GF-D8 (cell line): ENCODE measurements around the gene PPP6C.
A peak's percentile ranks its signal among the peaks of the same experiment; 100 is the strongest.
"Not testable (repeated sequence)": the region's sequence is repeated elsewhere in the genome, so short reads cannot be mapped to it uniquely, and the experiment has no call there.

Source experiments
- DNase-seq: peaks from one replicate; lab custom pipeline; 2025; lab: John Stamatoyannopoulos, UW

The PPP6C gene

DNA sequence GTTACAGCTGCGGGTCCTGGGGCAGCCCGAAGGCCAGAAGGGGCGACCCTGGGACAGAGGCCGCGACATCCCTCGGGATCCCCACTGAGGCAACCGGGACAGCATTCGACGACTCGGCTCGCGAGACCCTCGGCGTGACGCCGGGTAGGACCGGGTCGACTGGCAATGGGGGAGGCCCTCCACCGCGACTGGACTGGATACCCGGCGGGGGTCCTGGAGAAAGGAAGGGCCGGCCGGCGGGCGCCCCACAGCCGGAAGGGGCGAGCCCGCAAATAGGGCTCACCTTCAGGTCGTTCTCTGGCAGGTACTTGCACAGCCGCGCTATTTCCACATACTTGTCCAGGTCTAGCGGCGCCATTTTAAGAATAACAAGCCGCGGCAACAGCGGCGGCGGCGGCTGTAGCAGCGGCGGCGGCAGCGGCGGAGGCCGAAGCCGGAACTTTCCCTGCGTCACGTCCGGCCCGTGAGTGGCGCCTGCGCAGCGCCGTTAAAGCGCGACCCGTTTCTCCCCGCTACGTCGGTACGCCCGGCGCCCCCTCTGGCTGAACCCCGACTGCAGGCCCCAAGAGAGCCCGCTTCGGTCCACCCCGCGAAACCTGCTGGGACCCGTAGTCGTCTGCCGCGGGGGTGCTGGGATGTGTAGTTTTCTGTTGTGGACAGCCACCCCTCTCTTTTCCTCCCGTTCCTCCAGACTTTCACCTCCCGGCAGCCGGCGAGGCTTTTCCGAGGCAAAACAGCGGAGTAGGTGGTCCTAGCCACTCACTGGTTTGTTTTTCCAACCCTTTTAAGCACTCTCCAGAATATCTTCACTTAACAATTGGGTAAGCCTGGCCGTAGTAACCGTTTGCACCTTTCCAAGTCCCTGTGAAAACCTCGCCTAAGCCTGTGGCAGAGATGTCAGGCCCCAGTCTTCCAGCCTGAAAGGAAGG is at the start of gene PPP6C:
TSS of gene PPP6C (minus strand) at position 443 of the 929 bp plus-strand sequence. CDS start at position 358, 85 bp downstream.
- DNase-seq = peak; percentile 90

DNA sequence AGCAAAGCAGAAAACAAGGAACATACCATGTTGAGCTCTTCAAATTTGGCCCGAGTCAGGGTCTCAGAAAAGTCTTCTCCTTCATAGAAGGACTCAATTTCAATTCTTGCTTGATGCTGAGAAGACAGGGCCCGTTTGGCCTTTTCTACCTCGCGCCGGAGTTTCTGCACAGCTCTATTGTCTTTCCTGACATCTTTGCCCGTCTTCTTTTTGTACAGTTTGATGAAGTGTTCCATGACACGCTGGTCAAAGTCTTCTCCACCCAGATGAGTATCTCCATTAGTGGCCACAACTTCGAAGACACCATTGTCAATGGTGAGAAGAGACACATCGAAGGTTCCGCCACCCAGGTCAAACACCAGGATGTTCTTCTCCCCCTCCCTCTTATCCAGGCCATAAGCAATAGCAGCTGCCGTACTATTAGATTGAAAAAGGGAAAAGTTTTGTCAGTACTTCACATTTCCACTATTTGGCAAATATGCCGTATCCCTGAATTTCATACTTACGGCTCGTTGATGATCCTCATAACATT is 49.4 kb upstream of the PPP6C start:
- DNase-seq = no peak

GRCh38 chr9:125238127-125238914 is 48.7 kb upstream of the PPP6C start:
- DNase-seq = no peak

- not testable (repeated sequence) for DNase-seq
These were observed 47.0 kb upstream of the PPP6C start for GRCh38 chr9:125236520-125237159.

DNA sequence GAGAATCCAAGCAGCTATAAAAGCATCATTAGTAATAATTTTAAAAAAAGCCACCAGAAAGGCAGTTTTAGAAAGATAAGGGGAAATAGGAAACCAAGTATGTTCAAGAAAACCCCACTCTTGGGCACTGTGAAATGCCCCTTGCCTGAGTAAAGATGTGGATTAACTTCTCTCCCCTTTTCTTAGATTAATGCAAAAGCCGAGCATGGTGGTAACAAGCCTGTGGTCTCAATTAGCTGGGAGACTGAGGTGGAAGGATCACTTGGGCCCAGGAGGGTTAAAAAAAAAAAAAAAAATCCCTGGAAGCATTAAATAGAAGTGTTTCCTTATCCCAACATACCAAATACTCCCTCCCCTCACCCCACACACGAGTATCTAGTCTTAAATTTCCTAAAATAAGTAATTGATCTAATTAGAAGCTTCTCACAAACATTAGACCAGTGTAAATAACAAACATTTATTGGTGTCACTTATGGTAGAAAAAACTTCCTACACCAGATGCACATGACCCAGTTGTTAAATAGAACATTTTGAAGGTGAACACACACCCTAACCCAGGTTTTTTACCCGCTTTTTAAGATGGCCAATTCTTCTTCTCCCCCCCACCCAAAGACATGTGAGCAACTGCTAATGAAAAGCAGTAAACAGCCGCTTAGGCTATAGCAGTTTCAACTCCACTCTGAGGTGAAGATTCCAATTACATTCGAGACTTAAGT is 46.4 kb upstream of the PPP6C start:
- DNase-seq = no peak

GRCh38 chr9:125234099-125234498 is 44.5 kb upstream of the PPP6C start:
- DNase-seq = not testable (repeated sequence)

GRCh38 chr9:125233678-125234077 is 44.1 kb upstream of the PPP6C start:
- no peak for DNase-seq

DNA sequence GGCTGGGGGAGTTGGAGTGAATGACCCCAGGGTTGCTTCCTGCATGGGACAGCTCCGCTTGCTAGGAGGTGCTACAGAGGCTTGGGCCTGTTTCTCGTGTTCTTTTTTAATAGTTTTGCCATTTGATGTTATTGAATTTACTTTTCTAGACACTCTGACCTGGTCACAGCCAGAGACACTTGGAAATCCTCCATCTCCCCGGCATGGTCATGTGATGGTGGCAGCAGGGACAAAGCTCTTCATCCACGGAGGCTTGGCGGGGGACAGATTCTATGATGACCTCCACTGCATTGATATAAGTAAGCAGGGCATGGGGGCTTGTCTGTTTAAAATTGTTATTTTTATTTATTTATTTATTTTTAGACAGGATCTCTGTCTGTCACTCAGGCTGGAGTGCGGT is 38.2 kb upstream of the PPP6C start:
- DNase-seq = no peak

DNA sequence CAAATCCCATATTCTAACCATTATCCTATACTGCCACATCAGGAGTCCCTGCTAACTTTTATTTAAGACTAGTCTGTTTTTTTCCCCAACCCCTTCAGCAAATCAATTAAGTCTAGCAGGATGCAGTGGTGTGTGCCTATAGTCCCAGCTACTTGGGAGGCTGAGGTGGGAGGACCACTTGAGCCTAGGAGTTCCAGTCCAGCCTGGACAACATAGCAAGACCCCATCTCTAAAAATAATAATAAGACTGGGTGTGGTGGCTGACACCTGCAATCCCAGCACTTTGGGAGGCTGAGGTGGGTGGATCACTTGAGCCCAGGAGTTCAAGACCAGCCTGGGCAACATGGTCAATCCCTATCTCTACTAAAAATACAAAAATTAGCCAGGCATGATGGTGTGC is 35.3 kb upstream of the PPP6C start:
- DNase-seq = not testable (repeated sequence)

DNA sequence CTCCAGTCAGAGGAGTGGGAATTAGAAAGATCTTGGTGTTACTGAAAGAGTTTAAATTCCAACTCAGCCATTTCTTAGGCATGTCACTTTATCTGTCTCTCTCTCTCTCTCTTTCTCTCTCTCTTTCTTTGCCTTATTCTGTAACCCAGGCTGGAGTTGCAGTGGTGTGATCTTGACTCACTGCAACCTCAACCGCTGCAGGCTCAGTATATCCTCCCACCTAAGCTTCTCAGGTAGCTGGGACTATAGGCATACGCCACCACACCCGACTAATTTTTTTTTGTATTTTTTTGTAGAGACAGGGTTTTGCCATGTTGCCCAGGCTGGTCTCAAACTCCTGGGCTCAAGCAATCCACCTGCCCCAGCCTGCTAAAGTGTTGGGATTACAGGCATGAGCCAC is 29.0 kb upstream of the PPP6C start:
- DNase-seq = no peak

DNA sequence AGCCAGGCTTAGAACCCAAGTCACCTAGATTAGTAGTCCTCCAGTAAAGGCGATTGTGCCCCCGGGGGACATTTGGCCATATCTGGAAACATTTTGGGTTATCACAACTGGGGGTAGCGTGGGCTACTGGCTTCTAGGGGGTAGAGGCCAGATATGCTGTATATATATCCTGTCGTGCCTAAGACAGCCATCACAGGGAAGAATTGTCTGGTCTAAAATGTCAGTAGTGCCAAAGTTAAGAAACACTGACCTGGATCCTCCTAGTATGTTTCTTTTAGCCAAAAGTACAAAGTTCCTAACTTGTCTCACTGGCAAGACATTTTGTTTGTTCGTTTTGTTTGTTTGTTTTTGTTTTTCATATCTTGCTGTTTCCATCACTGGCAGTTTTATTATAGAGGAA is 24.6 kb upstream of the PPP6C start:
- DNase-seq = no peak

- no peak for DNase-seq
These were observed 14.9 kb upstream of the PPP6C start for GRCh38 chr9:125204477-125204876.

DNA sequence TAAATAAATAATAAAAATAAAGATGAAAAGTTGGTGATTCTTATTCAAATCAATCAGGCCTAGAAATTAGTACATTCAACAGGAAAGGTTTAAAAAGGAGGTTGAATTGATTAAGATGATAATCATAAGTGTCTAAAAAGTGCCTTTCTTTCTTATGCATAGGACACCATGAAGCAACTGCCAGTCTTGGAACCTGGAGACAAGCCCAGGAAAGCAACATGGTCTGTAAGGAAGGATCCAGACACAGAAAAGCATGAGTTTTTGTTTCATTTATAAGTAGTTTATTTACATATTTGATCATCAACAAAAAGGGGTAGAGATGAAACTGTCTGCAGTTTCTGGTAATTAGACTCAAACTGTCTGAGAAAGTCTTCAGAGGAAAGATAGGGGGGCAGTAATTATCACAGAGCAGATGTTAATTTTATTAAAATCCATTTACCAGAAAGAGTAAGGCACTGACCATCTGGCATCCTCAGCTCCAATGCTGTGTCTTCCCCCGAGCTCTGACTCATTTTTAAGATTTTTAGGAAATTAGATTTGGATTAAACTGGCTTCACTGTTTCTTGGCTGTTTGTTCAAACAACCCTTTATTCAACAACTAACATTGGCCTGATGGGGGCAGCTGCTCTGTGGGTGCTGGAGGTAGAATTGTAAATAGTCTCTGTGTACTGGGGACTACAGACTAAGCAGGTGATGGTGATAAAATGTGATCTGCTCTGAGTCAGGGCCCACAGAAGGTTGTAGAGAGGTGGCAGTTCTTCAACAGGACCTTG is 13.4 kb upstream of the PPP6C start:
- DNase-seq = no peak

DNA sequence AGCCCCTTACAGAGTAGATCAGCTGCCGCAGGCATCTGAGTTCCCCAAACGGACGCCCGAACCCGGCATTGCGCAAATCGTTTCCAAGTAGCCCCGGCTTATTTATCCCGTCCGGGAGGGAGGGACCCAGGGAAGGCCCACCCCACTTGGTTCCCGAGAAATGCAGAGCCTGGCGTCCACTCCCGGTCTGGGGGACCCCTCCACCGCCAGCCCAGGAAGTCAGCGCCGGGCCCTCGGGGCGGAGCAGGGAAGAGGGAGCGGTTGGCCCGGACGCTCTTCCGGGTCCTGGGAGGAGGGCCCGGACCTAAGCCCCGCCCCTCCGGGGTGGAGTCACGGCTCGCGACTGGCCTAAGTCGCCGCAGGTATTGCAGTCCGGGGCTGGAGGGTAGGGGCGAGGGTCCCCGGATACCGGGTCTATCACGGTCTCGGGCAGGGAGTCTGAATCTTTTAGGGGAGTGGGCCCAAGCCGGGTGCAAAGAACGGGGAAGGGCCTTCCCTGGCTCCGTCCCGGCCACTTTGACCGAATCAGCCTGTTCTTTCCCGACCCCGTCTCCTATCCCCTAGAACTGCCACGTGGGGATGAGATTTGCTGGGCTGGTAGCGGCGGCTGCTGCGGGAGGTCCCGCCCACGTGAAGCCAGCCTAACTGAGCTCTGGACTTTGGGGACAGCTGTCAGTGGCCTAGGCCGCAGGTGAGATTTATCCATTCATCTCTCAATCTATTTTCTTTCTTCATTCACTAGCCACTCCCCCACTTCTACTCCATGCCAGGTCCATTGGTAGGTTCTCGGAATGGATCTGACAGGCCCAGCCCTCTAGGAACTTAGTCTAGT is 10.8 kb upstream of the PPP6C start, which contains the start of gene RABEPK:
TSS of gene RABEPK (plus strand) at position 327 of the 832 bp plus-strand sequence. CDS start 2,472 bp downstream, outside the sequence.
- DNase-seq = peak; percentile 95

GRCh38 chr9:125195591-125195990 is 6.0 kb upstream of the PPP6C start:
- DNase-seq = not testable (repeated sequence)

DNA sequence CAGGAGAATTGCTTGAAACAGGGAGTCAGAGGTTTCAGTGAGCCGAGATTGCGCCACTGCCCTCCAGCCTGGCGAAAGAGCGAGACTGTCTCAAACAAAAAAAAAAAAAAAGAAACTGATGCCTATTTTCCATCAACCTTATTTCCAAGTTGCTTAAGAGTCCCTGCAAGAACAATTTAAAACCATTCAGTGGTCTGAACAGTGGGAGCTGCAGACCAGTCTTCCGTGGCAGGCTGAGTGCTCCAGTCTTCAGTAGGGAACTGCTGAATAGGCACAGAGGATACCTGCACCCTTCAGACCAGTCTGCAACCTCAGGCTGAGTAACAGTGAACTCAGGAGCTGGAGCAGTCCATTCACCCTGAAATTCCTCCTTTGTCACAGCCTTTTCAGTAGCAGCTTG is 4.9 kb upstream of the PPP6C start:
- peak; percentile 2 for DNase-seq

- DNase-seq = no peak
These were observed 778 bp upstream of the PPP6C start for GRCh38 chr9:125190361-125190801.

DNA sequence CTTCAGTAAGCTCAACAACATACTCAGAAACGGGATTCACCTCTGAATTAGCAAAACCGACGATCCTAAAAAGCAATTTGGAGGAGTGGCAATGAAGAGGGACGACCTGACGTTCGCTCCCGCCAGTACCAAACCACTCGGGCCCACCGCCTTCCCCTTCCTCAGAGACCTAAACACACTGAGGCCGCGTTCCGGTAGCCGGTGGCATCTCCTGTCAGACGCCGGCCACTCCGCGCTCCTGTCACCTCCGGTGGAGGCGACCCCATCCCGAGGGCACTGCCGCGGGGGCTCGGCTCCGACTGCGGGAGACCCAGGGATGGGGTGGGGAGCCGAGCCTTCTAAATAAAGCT is 617 bp downstream of the PPP6C start:
- no peak for DNase-seq

DNA sequence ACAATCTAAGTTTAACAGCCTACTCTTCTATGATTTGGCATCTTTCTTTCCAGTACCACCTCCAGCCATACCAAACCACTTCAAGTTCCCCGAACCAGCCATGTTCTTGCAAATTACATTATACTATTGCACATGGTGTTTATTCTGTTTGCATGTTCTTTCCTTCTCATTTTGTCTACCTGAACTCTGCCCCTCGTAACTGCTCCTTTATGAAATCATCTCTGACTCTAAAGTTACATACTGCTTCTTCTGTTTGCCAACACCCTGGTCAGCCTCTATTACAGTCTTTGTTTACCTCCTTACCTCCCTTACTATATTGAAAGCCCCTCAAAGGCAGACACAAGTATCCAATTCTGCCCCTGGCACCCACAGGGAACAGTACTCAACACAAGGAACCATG is 6.0 kb downstream of the PPP6C start:
- no peak for DNase-seq

GRCh38 chr9:125183054-125183453 is 6.5 kb downstream of the PPP6C start:
- no peak for DNase-seq
